22Rv1 (cell line): ENCODE data around the gene HOXD9.
A peak's percentile ranks its signal among the peaks of the same experiment; 100 is the strongest.

ENCODE experiments used
- ZFX ChIP-seq: fragments of 450-650 bp; IDR thresholded peaks from 2 replicates; pipeline ENCODE4 v1.6.1; 2017; ENCODE audit warnings: antibody characterized with exemption, borderline replicate concordance
- TF ChIP-seq, protein P1 (sequence below): fragments of 450-650 bp; IDR thresholded peaks from 2 replicates; pipeline ENCODE4 v1.5.1; 2017; ENCODE audit warnings: mild to moderate bottlenecking

DNA sequence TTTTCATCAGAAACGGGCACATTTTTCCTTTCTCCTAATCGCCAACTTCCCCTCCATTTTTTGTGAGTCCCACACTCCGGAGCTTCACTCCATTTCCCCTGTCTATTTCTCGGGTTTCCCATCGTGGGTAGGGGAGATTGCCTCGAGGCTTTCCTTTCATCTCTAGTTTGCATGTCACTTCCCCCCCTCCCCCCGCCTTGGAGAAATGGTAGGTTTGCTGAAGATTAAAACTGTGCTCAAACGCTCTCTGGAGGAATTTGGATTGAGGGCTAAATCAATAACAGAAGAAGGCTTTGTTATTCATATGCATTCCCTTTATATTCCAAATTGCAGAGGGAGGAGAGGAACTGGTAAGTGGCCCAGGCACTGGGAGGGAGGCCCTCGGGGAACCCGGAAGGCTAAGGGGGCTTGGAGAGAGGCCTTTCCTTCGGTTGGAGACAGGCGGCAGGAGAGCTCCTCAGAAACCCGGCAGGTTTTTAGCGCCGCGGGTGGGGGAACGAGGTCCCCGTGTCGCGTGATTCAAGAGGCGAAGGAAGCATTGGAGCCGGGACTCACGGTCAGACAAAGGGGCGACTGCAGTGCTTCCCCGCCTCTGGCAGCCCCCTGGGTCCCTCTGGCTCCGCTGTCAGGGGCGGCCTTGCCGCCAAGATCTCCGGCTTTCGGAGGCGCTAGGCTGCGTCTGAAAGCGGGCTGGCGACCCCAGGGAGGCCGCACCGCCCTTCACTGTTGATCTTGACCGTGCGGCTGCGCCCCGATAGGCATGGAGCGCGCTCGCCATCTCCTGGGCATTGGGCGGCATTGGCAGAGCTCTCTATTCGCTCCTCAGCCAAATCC, 25.3 kb upstream of the HOXD9 start:
- TF ChIP-seq, protein P1, sequence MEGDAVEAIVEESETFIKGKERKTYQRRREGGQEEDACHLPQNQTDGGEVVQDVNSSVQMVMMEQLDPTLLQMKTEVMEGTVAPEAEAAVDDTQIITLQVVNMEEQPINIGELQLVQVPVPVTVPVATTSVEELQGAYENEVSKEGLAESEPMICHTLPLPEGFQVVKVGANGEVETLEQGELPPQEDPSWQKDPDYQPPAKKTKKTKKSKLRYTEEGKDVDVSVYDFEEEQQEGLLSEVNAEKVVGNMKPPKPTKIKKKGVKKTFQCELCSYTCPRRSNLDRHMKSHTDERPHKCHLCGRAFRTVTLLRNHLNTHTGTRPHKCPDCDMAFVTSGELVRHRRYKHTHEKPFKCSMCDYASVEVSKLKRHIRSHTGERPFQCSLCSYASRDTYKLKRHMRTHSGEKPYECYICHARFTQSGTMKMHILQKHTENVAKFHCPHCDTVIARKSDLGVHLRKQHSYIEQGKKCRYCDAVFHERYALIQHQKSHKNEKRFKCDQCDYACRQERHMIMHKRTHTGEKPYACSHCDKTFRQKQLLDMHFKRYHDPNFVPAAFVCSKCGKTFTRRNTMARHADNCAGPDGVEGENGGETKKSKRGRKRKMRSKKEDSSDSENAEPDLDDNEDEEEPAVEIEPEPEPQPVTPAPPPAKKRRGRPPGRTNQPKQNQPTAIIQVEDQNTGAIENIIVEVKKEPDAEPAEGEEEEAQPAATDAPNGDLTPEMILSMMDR: peak; percentile 73
- no peak for TF ChIP-seq ZFX
